Upper lobe of left lung (tissue), 4 donors: ENCODE data around the gene PMCH.

Source experiments
- POLR2A ChIP-seq, 4 donors: fragments of 450-650 bp; IDR thresholded peaks; one replicate each; pipeline ENCODE4 v1.5.1; 2016 to 2017; ENCODE audit warnings: antibody characterized with exemption in 4 of 4, mild to moderate bottlenecking in 2 of 4
- POLR2AphosphoS5 ChIP-seq, 2 donors: sonication (generic); formaldehyde crosslinking; IDR thresholded peaks; one replicate each; pipeline ENCODE4 v1.5.1; 2017; ENCODE audit warnings: antibody characterized with exemption in 2 of 2
- TF ChIP-seq, protein P1 (sequence below), 6 experiments: fragments of 450-650 bp in 4 of 6; fragments of 200-600 bp in 2 of 6; sonication (generic) in 2 of 6; IDR thresholded peaks; one replicate each; pipeline ENCODE4 v1.5.1; 2016 to 2019; ENCODE audit warnings: antibody characterized with exemption in 6 of 6

GRCh38 chr12:102182635-102183034 is 15.0 kb downstream of the PMCH start:
- TF ChIP-seq, protein P1, sequence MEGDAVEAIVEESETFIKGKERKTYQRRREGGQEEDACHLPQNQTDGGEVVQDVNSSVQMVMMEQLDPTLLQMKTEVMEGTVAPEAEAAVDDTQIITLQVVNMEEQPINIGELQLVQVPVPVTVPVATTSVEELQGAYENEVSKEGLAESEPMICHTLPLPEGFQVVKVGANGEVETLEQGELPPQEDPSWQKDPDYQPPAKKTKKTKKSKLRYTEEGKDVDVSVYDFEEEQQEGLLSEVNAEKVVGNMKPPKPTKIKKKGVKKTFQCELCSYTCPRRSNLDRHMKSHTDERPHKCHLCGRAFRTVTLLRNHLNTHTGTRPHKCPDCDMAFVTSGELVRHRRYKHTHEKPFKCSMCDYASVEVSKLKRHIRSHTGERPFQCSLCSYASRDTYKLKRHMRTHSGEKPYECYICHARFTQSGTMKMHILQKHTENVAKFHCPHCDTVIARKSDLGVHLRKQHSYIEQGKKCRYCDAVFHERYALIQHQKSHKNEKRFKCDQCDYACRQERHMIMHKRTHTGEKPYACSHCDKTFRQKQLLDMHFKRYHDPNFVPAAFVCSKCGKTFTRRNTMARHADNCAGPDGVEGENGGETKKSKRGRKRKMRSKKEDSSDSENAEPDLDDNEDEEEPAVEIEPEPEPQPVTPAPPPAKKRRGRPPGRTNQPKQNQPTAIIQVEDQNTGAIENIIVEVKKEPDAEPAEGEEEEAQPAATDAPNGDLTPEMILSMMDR (IDR thresholded peaks at IDR 0.05), result no peak
- TF ChIP-seq POLR2A (IDR thresholded peaks at IDR 0.05) (no peak), POLR2AphosphoS5 (IDR thresholded peaks at IDR 0.05) (no peak)
